GM12878 (cell line): ENCODE data around the gene FXYD4.

Experiments
- CREB1 ChIP-seq: IDR thresholded peaks from 2 replicates; pipeline ENCODE4 v1.6.1; 2012; ENCODE audit warnings: low read depth, mild to moderate bottlenecking, inconsistent platforms
- CTCF ChIP-seq, 3 experiments: IDR thresholded peaks in 2 of 3; conservative IDR thresholded peaks in 1 of 3; 2 replicates each; pipeline ENCODE4 v1.5.1; 2011; ENCODE audit warnings: low read depth in 3 of 3, low read length in 3 of 3, mild to moderate bottlenecking in 3 of 3, control low read depth in 2 of 3, moderate library complexity in 2 of 3, inconsistent platforms in 1 of 3, mixed read lengths in 1 of 3; ENCODE audit not compliant: control insufficient read depth in 2 of 3, insufficient read depth in 1 of 3; ENCODE audit errors: extremely low read depth in 1 of 3
- ELK1 ChIP-seq: IDR thresholded peaks from 2 replicates; pipeline ENCODE4 v1.6.1; 2012; ENCODE audit warnings: low read depth, low read length, improper control_type of control experiment
- EP300 ChIP-seq, 2 experiments: fragments of 150-350 bp in 1 of 2; IDR thresholded peaks; 2 replicates each; pipeline ENCODE4 v1.6.1; 2011 to 2012; ENCODE audit warnings: low read depth in 2 of 2, low read length in 2 of 2, borderline replicate concordance in 1 of 2, improper control_type of control experiment in 1 of 2, inconsistent platforms in 1 of 2; ENCODE audit not compliant: control insufficient read depth in 1 of 2
- EZH2 ChIP-seq: IDR thresholded peaks from 2 replicates; pipeline ENCODE4 v1.6.1; 2012; ENCODE audit warnings: low read depth, mild to moderate bottlenecking, control low read depth, inconsistent platforms, low read length, borderline replicate concordance; ENCODE audit not compliant: control insufficient read depth
- NFXL1 ChIP-seq: fragments of 450-650 bp; IDR thresholded peaks from 2 replicates; pipeline ENCODE4 v1.6.1; 2017; ENCODE audit warnings: antibody characterized with exemption, mild to moderate bottlenecking, borderline replicate concordance
- NR2C2 ChIP-seq: IDR thresholded peaks from 2 replicates; pipeline ENCODE4 v1.6.1; 2011; ENCODE audit warnings: borderline replicate concordance, low read depth; ENCODE audit not compliant: control insufficient read depth, insufficient read length
- PKNOX1 ChIP-seq: fragments of 450-650 bp; IDR thresholded peaks from 2 replicates; pipeline ENCODE4 v1.6.1; 2016; ENCODE audit warnings: mild to moderate bottlenecking
- POLR2A ChIP-seq: IDR thresholded peaks from 2 replicates; pipeline ENCODE4 v1.6.1; 2011; ENCODE audit warnings: low read depth, mild to moderate bottlenecking, low read length
- RFX5 ChIP-seq: IDR thresholded peaks from 2 replicates; pipeline ENCODE4 v1.6.1; 2011; ENCODE audit warnings: low read depth, low read length, improper control_type of control experiment
- SIN3A ChIP-seq: IDR thresholded peaks from 2 replicates; pipeline ENCODE4 v1.6.1; 2012; ENCODE audit warnings: low read depth, low read length, improper control_type of control experiment
- SUZ12 ChIP-seq: fragments of 200-600 bp; sonication (generic); IDR thresholded peaks from one replicate; pipeline ENCODE4 v1.6.1; 2018; ENCODE audit warnings: antibody characterized with exemption, mild to moderate bottlenecking; ENCODE audit not compliant: unreplicated experiment
- ZNF24 ChIP-seq: fragments of 450-650 bp; IDR thresholded peaks from 2 replicates; pipeline ENCODE4 v1.6.1; 2017; ENCODE audit warnings: antibody characterized with exemption, mild to moderate bottlenecking

- TF ChIP-seq CREB1 (no peak), RFX5 (no peak), SIN3A (no peak), PKNOX1 (no peak), POLR2A (no peak), NFXL1 (no peak), CTCF (IDR thresholded peaks at IDR 0.05 in 2 of 3, conservative IDR thresholded peaks at IDR 0.05 in 1 of 3; ENCODE audit: control insufficient read depth in 2 of 3, extremely low read depth in 1 of 3, insufficient read depth in 1 of 3, low read depth in 3 of 3, low read length in 3 of 3) (no peak), ZNF24 (no peak), EZH2 (no peak), SUZ12 (no peak), ELK1 (no peak), EP300 (IDR thresholded peaks at IDR 0.05; ENCODE audit: borderline replicate concordance in 1 of 2, control insufficient read depth in 1 of 2, low read depth in 2 of 2, low read length in 2 of 2) (no peak), NR2C2 (no peak)
Observed at GRCh38 chr10:43369921-43370320, 1.5 kb upstream of the FXYD4 start.
